Astrocyte of the cerebellum (primary cell): ENCODE results near the gene ADIPOR2.

Experiments used
- DNase-seq: peaks from one replicate; pipeline ENCODE4 v3.0.0-alpha.2; 2011; ENCODE audit warnings: low read depth
- H3K4me3 ChIP-seq: 2 replicates; pipeline ENCODE4 v1.5.1; 2011; ENCODE audit warnings: mild to moderate bottlenecking, low read depth, low read length, moderate library complexity
- in situ Hi-C: cut with HindIII; loops from 2 replicates; pipeline ENCODE4 v1.10.0; 2017; ENCODE audit warnings: low sequenced_read_pairs
- TF ChIP-seq, protein P1 (sequence below): IDR thresholded peaks from 2 replicates; pipeline ENCODE4 v1.5.1; 2012; ENCODE audit warnings: low read length, low read depth, moderate library complexity, mild to moderate bottlenecking; ENCODE audit errors: missing control alignments

ADIPOR2 gene

DNA sequence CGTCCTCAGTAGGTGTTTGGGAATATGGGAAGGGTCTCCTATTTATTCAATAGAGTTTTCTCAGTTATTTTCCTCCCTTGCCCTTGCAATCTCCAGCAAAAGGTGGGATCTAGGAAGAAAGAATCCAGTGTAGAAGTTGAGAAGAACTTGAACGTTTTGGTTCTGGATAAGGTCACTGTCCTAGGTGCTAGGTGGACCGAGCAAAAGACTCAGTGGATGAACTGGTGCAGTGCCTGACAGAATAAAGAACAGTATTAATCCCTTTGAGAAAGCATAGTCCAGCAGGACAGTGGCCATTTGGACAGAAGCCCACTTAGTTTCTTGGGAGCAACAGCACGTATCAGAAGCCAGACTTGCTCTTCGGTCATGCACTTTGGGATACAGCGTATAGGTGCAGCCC lies 96.8 kb downstream of the ADIPOR2 start:
- no peak for DNase-seq
- no peak overlapping the region for H3K4me3 ChIP-seq
- TF ChIP-seq, protein P1, sequence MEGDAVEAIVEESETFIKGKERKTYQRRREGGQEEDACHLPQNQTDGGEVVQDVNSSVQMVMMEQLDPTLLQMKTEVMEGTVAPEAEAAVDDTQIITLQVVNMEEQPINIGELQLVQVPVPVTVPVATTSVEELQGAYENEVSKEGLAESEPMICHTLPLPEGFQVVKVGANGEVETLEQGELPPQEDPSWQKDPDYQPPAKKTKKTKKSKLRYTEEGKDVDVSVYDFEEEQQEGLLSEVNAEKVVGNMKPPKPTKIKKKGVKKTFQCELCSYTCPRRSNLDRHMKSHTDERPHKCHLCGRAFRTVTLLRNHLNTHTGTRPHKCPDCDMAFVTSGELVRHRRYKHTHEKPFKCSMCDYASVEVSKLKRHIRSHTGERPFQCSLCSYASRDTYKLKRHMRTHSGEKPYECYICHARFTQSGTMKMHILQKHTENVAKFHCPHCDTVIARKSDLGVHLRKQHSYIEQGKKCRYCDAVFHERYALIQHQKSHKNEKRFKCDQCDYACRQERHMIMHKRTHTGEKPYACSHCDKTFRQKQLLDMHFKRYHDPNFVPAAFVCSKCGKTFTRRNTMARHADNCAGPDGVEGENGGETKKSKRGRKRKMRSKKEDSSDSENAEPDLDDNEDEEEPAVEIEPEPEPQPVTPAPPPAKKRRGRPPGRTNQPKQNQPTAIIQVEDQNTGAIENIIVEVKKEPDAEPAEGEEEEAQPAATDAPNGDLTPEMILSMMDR, result no peak
- in situ Hi-C loops, result no loop called here

DNA sequence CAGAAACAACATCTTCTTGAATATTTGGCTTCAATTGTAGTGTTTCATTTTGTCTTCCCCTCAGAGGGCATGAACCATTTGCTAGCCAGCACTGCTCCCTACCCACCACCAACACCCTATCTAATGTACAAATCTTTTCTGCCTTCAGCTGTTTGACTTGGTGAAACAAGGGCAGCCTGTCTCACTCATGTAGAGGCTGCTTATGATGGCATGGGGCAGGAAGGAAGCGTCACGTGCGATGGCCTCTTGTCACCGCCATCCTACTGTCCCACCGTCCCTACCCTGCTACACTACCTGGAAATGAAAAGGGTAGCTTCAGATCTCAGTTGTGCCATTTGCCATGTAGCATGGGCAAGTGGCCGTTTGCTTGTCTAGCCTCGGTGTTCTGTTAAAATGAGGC lies 99.6 kb downstream of the ADIPOR2 start:
- in situ Hi-C loops, result no loop called here
- no peak overlapping the region for H3K4me3 ChIP-seq
- DNase-seq, result no peak
- TF ChIP-seq, protein P1, result no peak

DNA sequence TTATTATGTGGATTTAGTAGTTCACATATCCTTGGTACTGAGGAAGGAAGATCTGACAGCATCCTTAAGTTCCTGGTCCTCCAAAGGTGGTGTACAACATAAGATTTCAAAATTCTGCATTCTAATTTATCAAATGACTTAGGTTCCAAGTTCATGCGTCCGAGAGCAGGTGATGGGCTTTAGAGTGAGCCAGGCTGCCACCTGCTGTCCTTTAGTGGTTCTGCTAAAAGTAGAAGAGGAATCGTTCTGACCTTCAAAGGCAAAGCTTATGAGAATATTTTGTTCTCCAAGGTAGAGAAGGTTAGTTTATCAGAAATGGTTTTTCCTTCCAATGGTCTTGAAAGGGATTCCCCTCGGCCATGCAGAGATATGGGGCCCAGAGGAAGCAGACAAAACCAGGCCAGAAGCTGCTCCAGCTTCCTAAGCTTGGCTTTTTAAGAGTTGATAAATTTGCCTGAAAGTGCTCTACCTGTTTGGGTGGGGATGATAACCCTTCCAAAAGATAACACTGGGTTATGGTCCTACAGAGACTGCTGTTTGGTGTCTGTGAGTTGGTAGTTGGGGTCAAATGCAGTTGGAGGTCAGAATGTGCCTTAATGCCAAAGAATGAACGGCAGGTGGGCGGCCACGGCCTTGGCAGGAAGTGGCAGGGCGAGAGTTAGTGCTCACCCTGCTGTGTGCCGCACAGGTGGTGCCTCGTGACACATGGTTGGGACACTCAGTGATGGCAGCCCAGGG lies 100.4 kb downstream of the ADIPOR2 start:
- DNase-seq, result peak; percentile 61
- in situ Hi-C loops, result no loop called here
- H3K4me3 ChIP-seq, result no peak overlapping the region
- TF ChIP-seq, protein P1, result peak; percentile 82

DNA sequence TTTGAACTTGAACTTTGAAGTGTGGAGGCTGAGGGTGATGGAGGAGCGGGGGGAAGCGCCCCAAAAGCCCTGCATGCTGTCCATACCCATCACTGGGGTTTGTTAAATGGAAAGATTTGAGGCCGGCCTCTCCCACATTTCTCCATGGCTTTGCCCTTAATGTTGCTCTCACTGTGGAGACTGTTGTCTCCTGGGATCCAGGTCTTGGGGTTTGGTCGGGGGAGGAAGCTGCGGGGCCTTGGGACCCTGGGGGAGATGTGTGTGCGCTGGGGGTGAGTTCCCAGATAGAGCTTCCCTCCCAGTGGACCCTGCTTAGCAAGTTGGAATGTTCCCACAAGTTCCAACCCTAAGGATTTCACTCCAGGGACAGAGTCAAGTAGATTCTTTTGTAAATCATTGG lies 101.5 kb downstream of the ADIPOR2 start:
- in situ Hi-C loops, result no loop called here
- TF ChIP-seq, protein P1, result no peak
- DNase-seq, result no peak
- H3K4me3 ChIP-seq, result no peak overlapping the region

DNA sequence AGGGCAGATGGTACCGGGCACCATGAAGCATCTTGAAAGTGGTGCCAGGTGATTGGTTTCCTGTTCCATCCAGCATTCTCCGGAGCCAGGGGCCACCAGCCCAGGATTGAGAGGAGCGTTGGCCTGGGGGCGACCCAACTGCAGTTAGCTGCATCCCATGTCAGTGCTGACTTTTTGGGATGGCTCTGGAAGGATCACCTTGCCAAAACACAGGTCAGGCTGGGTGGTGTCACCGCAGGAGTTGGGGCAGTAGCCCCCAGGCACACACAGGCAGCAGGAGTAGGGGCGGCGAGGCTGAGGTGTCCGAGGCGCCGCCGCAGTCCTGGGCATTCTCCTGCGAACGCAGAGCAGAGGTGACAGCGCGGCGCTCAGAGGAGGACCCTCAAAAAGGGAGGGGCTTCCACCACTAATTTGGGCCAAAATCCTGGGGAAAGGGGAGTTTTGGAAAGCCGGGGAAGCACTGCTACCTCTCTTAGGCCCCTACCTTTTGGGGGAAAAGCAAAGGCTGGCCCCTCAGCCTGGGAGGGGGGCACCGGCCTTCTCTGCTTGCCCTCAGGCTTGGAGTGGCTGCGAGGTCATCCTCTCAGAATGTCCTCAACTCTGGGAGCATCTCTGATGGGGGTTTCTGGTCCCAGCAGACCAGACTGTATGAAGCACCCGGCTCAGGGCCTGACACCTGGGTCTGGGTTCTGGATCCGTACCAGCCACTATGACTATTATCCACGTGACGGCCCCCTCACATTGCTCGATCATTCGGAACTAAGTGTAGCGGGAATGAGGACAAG lies 102.7 kb downstream of the ADIPOR2 start:
- in situ Hi-C loops, result no loop called here
- TF ChIP-seq, protein P1, result no peak
- no peak for DNase-seq
- H3K4me3 ChIP-seq, result no peak overlapping the region

DNA sequence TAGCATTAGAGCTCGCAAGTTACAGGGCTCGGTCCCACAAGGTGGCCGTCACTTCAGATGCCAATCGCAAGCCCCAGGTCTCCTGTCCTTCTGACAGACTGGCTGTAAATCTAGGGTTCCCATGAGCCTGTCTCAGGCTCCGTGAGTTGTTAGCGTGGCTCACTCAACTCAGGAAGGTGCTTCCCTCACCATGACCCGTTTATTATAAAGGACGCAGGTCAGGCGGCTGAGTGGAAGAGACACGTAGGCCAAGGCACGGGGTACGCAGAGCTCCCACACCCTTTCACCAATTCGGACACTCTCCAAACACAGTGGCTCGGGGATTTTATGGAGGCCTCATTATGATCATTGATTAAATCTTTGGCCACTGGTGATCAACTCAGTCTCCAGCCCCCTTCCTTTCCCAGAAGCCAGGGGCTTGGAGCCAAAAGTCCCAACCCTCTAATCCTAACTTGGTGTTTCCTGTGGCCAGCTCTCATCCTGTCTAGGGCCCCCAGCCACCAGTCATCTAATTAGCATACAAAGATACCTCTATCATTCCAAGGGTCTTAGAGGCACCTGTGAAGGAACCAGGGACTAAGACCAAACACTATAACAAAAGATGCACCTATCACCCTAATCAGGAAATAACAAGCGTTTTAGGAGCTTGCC lies 103.7 kb downstream of the ADIPOR2 start:
- TF ChIP-seq, protein P1, result no peak
- H3K4me3 ChIP-seq, result no peak overlapping the region
- in situ Hi-C loops, result no loop called here
- DNase-seq, result no peak
